ENCODE measurements around the gene WDR83.

GRCh38 chr19:12720296-12720695 is 53.7 kb downstream of the WDR83 start:
- TF ChIP-seq CTCF (conservative IDR thresholded peaks at IDR 0.05; ENCODE audit: low read depth, low read length) (no peak), EZH2 (IDR thresholded peaks at IDR 0.05; ENCODE audit: borderline replicate concordance, low read depth, low read length, poor library complexity, severe bottlenecking) (no peak)

Measured in A673 (cell line).